Stimulated activated CD4-positive, alpha-beta T cell treated with anti-CD3 and anti-CD28 coated beads, Interleukin-2, amount 100 ng/mL, for 4 hours (primary cell): ENCODE measurements around the gene EOLA2.
"Not testable (repeated sequence)": the region's sequence is repeated elsewhere in the genome, so short reads cannot be mapped to it uniquely, and the experiment has no call there.

ENCODE experiments used
- DNase-seq: peaks from one replicate; pipeline ENCODE4 v3.0.0-alpha.2; 2020; ENCODE audit warnings: low read depth

Gene EOLA2

GRCh38 chrX:149932970-149933369, 5.3 kb downstream of the EOLA2 start:
- DNase-seq = not testable (repeated sequence)

- DNase-seq = not testable (repeated sequence)
Measured at GRCh38 chrX:149932150-149932549, 6.1 kb downstream of the EOLA2 start.

GRCh38 chrX:149931355-149931754, 6.9 kb downstream of the EOLA2 start:
- not testable (repeated sequence) for DNase-seq

- DNase-seq = not testable (repeated sequence)
Measured at GRCh38 chrX:149929400-149929799, 8.9 kb downstream of the EOLA2 start, which contains the start of gene HSFX4. HSFX4 (plus strand) TSS chrX:149929573; CDS start chrX:149929645, 72 bp downstream.

GRCh38 chrX:149928635-149929034, 9.7 kb downstream of the EOLA2 start:
- not testable (repeated sequence) for DNase-seq

- DNase-seq = not testable (repeated sequence)
Measured at GRCh38 chrX:149927964-149928258, 10.4 kb downstream of the EOLA2 start.

GRCh38 chrX:149927245-149927963, 10.9 kb downstream of the EOLA2 start:
- not testable (repeated sequence) for DNase-seq

GRCh38 chrX:149924434-149924833, 13.9 kb downstream of the EOLA2 start:
- not testable (repeated sequence) for DNase-seq

GRCh38 chrX:149923836-149924235, 14.5 kb downstream of the EOLA2 start:
- DNase-seq = not testable (repeated sequence)

GRCh38 chrX:149916745-149917392, 21.4 kb downstream of the EOLA2 start:
- DNase-seq = no peak

- DNase-seq = no peak
Measured at GRCh38 chrX:149910178-149910695, 28.1 kb downstream of the EOLA2 start.

- DNase-seq = no peak
Measured at GRCh38 chrX:149909324-149910177, 28.7 kb downstream of the EOLA2 start.

- DNase-seq = no peak
Measured at GRCh38 chrX:149908727-149909126, 29.6 kb downstream of the EOLA2 start.

GRCh38 chrX:149908308-149908707, 30.0 kb downstream of the EOLA2 start:
- no peak for DNase-seq

GRCh38 chrX:149903889-149904748, 34.2 kb downstream of the EOLA2 start:
- DNase-seq = no peak

GRCh38 chrX:149898554-149898953, 39.7 kb downstream of the EOLA2 start:
- no peak for DNase-seq

GRCh38 chrX:149890828-149891227, 47.5 kb downstream of the EOLA2 start:
- not testable (repeated sequence) for DNase-seq
